SIG-M5 treated with dmso at 0.1 percent for 504 hours (cell line): ENCODE results near the gene MRPL41.
"Not testable (repeated sequence)": the region's sequence is repeated elsewhere in the genome, so short reads cannot be mapped to it uniquely, and the experiment has no call there.

ENCODE experiments used
- DNase-seq: peaks from one replicate; lab custom pipeline; 2025; ENCODE audit not compliant: unreplicated experiment; lab: John Stamatoyannopoulos, UW

MRPL41 gene

DNA sequence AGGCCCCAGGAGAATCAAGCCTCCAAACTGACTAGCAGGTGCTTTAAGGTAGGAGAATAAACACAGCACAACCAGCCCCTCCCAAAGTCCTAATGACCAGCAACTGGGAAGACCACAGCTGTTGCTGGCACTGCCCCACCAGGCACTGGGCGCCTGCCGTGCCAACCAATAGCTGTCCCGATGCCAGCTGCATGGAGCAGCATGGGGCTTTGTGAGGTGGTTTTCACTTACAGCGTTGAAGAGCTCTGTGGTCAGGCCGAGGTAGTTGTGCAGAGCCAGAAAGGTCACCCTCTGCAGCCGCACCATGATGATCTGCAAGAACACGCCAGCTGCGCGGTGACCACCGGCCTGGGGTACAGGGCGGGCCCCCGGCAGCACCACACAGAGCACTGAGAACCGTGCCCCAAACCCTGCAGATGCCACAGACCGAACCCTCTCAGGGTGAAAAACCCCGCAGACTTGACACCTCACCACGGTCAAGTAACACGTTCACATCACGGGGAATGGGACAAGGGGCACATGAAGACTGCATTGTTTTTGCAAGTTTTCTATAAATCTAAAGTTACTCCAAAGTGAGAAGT lies 30.2 kb upstream of the MRPL41 start:
- no peak for DNase-seq

DNA sequence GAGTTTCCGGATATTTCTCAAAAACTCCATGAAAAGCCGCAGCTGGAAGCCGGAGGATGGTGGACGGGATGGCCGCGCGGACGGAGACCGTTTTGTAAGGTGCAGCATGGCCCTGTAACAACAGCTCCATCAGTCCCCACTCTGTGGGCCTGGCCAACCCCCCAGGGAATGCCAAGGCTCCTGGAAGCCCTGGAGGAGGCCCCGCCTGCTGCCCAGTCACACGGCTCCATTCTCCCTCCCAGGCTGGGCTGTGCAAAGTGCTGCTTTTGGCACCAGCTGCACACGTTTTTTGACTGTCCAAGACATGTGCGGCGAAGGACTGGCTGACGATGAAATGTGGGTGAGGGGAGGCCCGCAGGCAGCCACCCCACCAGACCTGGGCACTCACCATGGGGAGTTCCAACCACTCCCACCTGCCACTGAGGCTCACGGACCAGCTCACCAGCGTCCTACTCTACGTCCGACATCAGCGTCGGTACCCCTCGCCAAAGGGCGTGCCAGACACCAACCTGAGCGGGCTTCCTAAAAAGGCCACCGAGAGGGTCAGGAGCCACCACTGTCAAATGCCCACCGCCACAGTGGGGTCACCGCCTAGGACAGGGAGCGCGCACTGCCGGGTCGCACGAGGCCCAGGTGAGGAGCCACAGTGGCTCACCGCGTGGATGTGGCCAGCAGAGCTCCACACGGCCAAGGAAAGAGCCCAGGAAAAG lies 28.8 kb upstream of the MRPL41 start:
- DNase-seq: no peak

DNA sequence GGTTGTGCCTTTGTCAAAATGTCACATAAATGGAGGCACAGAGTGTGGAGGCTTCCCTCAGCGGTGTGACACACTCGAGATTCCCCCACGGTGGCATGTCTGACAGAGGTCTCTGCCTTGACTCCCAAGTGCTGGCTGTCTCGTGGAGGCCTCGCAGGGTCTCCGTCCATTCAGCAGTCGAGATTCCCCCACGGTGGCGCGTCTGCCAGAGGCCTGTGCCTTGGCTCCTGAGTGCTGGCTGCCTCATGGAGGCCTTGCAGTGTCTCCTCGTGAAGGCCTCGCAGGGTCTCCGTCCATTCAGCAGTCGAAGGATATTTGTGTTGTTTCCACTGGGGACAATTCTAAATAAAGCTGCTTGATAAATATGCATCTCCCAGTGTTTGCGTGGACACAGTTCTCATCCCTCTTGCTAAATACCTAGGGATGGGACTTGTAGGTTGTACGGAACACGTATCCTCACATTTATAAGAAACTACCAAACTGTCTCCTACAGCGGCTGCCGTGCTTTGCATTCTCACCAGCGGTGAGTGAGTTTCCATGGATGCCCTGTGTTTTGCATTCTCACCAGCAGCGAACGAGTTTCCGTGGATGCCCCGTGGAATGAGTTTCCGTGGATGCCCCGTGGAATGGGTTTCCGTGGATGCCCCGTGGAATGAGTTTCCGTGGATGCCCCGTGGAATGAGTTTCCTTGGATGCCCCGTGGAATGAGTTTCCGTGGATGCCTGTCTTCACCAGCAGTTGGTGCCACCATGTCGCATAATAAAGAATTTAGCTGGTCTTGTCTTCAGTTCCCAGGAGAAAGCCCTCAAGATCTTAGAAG lies 27.3 kb upstream of the MRPL41 start:
- no peak for DNase-seq

DNA sequence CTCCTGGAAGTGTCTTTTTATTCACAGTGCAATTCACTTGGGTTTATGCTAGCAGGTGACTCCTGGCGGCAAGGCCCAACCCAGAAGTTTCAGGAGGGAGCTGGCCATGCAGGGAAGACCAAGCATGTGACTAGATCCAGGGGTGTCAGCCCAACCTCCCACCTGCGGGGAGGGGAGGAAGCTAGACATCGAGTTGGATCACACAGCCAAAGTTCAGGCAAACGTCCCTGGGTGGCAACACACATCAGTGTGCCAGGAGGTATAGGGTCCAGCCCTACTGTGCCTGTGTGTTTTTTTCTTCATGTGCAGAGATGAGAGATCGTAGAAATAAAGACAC lies 26.7 kb upstream of the MRPL41 start:
- no peak for DNase-seq

DNA sequence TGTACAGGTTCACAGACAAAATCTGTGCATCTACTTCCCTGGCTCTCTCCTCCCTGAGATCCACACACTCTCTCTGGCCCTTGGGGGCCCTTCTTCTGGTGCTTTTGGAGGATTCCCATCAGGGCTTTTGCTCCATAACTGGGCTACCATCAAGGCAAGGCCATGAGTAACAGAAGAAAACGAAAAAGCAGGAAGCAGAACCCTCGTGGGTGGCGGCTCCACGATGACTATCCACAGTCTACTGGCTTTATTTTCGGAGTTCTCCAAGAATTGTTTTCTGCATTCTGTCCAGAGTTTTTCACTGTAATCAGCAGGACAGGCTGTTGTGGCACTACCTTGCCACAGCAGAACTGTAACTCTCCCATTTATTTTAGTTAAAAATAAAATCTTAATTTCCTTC lies 21.3 kb upstream of the MRPL41 start:
- DNase-seq: no peak

DNA sequence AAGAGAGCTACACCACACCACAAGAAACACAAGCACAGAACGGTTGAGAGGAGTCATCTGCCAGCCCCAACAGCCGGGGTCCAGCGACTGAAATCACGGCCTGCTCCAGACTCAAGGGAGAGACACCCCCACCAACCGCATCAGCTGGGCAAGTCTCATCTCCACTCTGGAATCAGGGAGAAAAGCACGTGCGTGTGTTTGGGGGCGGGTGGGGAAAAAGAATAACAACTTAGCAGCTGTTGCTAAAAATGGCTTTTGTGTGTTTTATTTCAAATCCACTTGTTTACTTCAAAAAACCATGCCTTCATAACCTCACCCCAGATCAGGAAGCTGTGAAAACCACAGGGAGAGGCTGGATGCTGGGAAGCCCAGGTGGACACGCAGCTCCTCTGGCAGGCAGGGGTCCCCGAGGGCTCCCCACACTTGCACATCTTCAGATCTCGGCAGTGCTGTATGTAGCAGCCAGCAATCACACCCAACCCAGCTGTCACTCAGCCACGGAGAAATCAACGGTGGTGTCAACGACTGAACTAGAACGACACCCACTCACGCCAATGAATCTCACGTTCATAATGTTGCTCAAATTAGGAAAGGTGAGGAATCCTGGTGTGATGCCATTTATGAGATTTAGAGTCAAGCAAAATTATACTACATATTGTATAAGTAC lies 20.4 kb upstream of the MRPL41 start:
- DNase-seq: no peak

DNA sequence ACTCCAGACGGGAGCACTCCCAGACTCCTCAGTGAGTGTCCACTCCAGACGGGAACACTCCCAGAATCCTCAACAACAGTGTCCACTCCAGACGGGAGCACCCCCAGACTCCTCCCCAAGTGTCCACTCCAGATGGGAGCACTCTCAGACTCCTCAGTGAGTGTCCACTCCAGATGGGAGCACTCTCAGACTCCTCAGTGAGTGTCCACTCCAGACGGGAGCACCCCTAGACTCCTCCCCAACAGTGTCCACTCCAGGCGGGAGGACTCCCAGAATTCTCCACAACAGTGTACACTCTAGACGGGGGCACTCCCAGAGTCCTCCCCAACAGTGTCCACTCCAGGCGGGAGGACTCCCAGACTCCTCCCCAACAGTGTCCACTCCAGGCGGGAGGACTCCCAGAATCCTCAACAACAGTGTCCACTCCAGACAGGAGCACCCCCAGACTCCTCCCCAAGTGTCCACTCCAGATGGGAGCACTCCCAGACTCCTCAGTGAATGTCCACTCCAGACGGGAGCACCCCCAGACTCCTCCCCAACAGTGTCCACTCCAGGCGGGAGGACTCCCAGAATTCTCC lies 18.7 kb upstream of the MRPL41 start:
- not testable (repeated sequence) for DNase-seq

DNA sequence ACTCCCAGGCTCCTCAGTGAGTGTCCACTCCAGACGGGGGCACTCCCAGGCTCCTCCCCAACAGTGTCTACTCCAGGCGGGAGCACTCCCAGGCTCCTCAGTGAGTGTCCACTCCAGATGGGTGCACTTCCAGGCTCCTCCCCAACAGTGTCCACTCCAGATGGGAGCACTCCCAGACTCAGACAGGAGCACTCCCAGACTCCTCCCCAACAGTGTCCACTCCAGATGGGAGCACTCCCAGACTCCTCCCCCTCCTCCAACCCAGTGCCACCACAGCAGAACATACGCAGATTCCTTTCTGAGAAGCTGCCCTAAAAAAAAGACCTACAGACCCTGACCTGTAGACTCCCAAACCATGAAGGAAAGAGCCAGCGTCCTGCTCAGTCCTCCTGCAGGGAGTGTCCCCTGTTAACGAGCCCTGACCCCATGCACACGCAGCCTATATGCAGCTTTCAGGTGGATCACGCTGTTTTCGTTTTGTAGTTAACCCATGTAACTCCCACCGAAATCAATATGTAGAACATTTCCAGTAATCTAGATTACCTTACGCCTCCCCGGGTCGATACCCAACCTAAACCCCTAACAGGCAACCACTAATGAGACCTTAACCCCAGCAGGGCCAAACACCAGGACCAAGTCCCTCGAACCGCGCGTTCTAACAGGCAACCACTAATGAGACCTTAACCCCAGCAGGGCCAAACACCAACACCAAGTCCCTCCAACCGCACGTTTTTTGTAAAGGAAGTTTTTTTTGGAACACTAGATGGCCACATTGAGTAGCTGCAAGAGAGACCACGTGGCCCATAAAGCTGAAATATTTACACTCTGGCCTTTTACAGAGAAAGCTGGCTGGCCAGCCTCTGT lies 17.2 kb upstream of the MRPL41 start:
- DNase-seq: peak; percentile 85

DNA sequence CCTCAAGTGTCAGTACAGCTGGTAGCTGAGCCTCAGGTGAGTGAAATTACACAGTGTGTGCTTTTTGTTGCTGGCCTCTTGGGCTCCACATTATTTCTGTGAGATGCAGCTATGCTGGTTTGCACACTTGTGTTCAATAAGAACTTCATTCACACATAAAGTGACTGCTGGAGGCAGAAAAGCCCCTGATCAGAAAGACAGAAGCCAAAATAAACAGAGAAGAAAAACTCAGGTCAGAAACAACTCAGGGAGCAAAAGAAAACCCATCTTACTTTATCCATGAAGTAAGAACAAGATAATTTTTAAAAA lies 16.6 kb upstream of the MRPL41 start:
- no peak for DNase-seq

DNA sequence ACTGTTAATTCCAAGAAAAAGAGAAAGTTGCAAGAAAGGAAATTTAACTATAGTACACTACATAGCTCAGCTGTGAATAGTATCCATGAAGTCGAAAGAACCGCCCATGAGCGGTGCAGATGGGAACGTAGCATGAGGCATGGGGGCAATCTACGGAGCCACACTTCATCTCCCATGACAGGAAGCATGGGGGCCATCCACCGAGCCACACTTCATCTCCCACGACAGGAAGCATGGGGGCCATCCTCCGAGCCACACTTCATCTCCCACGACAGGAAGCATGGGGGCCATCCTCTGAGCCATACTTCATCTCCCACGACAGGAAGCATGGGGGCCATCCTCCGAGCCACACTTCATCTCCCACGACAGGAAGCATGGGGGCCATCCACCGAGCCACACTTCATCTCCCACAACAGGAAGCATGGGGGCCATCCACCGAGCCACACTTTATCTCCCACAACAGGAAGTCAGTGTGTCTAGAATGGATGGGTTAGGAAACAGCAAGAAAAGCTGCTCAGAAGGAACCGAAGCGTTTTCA lies 15.0 kb upstream of the MRPL41 start:
- DNase-seq: not testable (repeated sequence)

DNA sequence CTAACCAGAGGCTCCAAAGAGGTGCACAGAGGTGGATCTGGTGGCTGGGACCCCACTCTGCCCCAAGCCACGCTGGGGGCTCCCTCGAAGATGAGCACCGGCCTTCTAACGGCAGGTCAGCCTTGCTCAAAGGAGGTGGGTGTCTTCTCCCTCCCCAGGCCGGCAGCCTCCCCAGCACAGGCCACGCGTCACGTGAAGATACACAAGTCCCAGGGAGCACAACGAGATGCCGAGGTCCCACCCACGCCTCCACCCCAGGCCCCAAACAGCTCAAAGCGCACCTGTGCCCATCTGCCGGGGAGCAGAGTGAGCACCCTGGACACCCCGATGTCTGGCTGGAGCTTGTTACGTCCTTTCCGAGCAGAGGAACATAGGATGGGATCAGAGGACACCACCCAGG lies 13.6 kb upstream of the MRPL41 start:
- DNase-seq: no peak

DNA sequence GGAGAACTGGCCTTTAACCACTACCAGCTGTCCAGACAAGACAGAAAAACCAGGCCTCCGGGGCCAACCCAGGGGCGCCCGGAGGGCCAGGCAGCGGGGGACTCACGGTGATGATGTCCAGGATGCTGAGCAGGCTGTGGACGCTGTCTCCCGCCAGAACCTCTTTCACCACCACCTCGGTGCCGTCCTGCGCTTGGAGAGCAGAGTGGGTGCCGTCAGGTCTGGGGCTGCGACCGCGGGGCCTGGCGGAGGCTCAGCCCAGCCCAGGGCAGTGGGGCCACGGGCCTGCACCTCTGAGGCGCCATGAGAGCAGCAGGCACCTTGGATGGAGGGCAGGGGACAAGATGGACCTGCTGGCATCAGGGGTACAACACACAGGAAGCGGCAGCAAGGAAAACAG lies 11.1 kb upstream of the MRPL41 start:
- DNase-seq: no peak

DNA sequence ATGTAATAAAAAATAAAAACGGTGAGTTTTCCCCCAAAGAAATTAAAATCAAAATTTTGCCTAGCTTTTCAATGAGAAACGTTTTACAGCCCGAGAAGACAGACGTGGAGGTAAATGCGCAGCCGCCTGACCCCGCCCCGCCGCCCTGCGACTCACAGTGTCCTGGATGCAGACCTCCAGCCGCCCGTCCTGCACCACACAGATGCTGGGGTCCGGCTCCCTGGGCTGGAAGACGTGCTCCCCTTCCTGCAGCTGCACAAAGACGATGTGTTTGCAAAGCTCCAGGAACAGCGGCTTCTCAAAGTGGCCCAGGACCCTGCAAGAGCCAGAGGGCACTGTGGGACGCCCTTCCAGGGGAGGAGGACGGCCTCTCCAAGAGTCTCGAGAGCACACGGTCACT lies 9.2 kb upstream of the MRPL41 start:
- no peak for DNase-seq

DNA sequence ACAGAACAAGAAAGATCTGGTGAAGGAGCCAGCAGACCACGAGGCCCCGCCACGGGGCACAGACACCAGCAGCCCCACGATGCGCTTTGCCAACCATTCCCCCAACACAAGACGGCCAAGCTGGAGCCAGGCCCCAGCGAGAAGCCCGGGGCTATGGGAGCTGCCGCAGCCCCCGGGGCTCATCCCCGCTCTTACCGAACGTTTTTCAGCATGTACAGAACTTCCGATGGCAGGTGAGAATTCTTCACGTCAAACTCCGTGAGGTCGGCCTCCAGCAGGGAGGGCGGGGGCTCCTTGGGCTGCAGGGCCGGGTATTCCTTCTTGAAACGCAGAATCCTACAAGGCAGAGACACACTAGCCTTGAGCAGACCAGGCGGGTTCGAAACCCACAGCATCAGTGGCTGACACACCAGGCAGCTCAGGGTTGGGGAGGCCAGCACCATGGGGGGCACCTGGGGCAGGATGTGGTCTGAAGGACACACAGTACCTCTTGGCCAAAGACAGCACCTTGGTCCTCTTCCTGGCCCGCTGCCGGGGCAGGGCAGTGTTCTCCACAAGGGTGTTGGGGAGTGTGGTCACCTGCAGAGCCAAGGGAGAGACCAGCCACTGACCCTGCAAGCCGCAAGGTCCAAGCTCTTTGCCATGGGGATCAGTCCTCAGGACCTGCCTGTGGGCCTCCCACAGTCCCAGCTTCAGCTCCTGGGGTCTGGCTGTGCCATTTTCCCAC lies 8.3 kb upstream of the MRPL41 start:
- no peak for DNase-seq

DNA sequence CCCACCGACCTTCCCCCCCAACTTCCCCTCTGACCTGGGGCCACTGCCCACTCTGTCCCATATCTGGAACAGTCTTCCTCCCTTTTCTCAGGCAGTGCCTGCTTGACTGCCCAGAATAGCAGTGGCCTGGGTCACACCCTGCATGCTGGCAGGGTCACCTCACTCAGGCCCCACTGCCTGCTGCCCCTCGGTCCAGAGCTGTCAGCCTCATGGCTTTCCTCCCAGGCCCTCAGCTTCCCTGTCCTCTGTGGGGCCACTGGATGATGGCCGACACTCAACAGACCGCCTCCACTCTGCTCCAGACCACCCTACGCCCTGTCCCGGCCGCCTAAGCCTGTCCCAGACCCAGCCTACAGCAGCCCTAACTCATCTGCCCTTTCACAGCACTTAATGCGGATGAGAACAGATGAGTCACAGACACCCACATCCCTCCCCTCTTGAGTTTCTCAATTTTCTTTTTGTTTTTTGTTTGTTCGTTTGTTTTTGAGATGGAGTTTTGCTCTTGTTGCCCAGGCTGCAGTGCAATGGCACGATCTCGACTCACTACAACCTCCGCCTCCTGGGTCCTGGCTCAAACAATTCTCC lies 7.4 kb upstream of the MRPL41 start:
- DNase-seq: no peak

DNA sequence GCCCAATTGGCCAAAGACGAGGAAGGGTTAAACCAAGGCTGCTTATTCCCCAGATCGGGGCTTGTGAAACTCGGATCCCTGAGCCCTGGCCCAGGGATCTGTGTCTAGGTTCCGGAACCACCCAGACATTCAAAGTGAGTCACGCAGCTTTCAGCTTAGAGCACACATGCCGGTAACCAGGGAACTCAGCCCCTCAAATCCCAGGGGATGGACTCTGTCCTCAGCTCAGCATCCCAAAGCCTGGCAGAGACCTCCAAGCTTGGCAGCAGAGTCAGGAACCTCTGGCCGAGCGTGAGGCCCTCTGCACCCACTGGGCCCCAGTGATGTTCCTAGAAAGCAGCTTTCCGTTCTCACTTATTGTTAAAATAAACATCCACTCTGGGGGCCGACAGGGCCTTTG lies 6.6 kb upstream of the MRPL41 start:
- no peak for DNase-seq

DNA sequence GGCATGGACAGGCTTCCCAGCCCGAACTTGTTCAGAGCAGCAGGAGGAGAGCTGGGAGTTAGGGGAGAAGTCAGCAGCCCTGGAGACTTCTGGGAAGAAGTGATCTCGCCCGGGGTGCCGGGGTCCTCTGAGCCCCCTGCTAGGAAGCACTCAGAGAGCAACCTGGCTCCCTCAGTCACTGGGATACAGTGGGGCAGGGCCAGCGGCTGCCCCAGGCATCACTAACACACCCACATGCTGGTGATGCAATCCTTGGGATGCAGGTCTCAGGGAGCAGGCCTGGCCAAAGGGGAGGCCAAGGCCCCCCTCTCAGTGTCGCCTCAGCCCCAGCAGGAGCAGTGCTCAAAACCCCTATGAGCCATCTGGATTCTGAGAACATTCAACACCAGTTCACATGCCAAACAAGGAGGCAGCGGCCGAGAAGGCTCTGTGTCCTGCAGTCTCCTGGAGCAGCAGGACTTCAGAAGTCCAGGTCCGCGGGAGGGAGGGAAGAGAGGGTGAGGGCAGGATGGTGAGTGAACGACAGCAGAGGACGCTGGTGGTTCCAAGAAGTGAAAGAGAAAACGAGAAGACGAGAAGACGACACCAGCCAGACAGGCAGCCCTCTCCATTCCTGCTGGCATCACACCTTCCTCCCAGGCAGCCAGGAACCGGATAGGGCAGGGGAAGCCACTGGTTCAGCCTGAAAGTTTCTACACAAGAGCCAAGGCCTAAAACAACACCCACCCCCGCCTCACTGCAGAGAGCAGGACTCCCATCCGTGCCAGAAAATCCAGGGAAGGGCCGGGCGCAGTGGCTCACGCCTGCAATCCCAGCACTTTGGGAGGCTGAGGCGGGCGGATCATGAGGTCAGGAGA lies 3.8 kb upstream of the MRPL41 start:
- no peak for DNase-seq

DNA sequence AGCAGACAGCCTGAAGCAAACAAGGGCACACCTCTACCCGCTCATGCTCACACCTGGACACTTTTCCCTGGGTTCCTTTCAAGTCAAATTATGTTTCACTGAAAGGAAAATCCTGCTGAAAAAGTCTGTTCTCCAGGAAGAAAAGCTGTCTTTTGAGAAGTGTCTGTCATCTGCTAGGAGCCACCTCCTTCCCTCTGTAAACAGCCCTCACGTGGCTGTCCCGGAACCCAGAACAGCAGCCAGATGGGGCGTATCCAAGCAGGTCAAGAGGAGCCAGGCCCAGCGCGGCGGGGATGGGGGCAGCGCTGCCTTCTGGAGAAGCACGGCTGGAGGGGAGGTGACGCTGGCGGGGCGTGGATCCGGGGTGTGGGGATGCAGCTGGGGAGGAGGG lies 1.5 kb upstream of the MRPL41 start, which contains the start of gene PNPLA7:
Gene PNPLA7 (minus strand): TSS at position 172 of the 391 bp plus-strand sequence. CDS start 205 bp downstream, outside the sequence.
- DNase-seq: peak; percentile 89

DNA sequence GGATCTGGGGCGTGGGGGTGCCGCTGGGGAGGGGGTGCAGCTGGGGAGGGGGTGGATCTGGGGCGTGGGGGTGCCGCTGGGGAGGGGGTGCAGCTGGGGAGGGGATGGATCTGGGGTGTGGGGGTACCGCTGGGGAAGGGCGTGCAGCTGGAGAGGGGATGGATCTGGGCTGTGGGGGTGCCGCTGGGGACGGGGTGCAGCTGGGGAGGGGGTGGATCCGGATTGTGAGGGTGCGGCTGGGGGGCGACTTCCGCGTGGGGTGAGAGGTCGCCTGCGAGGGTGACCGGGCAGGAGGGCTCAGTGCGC lies 768 bp upstream of the MRPL41 start:
- not testable (repeated sequence) for DNase-seq
